Fibroblast of villous mesenchyme (primary cell): ENCODE results near the gene FAM234B. TPM values are rescaled to one million over a fixed set of nuclear protein-coding genes. Genes with fewer than 3 reads are reported as not detected.

Experiments used
- DNase-seq: peaks from one replicate; pipeline ENCODE4 v3.0.0-alpha.2; 2010; ENCODE audit warnings: low read depth
- H3K4me3 ChIP-seq: 2 replicates; pipeline ENCODE4 v1.5.1; 2011; ENCODE audit warnings: low read depth, mild to moderate bottlenecking, low read length
- total RNA-seq: library from RNA; depleted of rRNA; stranded (reverse); fragments of >200 nt; gene quantifications from 2 replicates; pipeline ENCODE4 v1.2.3, GENCODE V29; 2012
- TF ChIP-seq, protein P1 (sequence below): IDR thresholded peaks from 2 replicates; pipeline ENCODE4 v1.5.1; 2012; ENCODE audit warnings: low read depth, mild to moderate bottlenecking, low read length; ENCODE audit not compliant: insufficient read depth

The FAM234B gene
- total RNA-seq, 1 donor = 10.8 TPM

DNA sequence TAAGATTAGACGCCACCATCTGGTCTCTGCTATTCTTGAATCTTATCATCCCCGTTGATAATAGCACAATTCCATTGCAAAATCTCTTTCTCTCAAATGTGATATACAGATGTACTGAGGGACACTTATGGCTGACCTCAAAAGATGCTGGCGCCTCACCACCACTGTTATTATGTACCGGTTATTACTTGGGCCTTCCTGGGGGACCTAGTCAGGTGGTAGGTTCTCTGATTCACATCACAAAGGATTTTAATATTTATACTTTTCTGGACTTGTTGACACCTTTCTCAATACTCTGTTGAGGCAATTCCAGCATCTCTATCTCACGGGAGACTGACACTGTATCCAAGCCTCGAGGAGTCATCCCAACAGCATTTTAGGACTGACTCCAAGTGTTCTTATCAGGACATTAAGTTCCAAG, 21.3 kb upstream of the FAM234B start:
- DNase-seq = peak; percentile 41
- no peak overlapping the region for H3K4me3 ChIP-seq
- TF ChIP-seq, protein P1, sequence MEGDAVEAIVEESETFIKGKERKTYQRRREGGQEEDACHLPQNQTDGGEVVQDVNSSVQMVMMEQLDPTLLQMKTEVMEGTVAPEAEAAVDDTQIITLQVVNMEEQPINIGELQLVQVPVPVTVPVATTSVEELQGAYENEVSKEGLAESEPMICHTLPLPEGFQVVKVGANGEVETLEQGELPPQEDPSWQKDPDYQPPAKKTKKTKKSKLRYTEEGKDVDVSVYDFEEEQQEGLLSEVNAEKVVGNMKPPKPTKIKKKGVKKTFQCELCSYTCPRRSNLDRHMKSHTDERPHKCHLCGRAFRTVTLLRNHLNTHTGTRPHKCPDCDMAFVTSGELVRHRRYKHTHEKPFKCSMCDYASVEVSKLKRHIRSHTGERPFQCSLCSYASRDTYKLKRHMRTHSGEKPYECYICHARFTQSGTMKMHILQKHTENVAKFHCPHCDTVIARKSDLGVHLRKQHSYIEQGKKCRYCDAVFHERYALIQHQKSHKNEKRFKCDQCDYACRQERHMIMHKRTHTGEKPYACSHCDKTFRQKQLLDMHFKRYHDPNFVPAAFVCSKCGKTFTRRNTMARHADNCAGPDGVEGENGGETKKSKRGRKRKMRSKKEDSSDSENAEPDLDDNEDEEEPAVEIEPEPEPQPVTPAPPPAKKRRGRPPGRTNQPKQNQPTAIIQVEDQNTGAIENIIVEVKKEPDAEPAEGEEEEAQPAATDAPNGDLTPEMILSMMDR = no peak

DNA sequence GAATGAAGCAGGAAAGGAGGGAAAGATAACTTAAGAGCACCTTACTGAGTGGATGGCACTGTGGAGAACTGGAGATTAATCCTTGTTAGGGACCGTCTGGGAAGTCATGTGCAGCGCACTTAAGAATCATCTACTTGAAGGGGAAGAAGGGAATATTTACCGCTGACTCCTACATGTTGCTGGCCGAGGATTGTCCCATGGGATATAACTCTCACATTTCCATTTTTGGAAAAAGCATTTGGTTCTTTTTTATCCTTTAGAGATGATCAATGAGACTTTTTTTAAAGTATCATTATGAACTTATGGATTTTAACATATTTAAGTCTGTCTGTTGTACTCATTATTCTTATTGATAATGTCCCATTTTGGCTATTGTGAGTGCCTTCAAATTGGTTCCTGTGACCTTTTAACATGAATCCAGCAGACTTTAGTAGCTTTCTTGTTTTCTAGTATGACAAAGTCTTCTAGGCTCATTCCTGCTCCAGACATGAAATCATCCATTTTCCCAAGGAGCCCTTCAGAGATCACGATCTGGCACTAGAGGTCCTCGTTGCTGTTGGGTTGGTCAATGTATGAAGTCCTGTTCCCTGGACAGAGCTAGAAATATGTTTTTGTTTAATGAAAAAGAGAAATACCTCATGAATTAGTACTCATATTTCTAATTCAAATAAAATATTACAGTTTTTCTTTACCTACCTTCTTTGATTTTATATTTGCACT, 20.2 kb upstream of the FAM234B start:
- DNase-seq = peak; percentile 69
- TF ChIP-seq, protein P1 = peak; percentile 67
- H3K4me3 ChIP-seq = no peak overlapping the region

DNA sequence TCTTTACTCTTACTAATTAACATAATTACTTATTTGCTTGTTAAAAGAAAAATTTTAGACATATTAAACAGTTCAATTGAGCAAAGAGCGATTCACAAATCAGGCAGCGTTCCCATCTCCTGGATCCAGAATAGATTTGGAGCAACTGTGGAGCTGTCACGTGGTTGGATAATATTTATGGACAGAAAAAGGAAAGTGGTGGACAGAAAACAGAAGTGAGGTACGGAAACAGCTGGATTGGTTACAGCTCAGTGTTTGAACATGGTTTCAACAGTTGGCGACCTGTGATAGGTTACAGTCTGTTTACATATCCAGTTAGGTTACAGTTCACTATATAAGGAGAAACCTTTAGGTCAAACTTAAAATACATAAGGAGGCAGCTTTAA, 19.7 kb upstream of the FAM234B start:
- H3K4me3 ChIP-seq = no peak overlapping the region
- TF ChIP-seq, protein P1 = no peak
- no peak for DNase-seq

DNA sequence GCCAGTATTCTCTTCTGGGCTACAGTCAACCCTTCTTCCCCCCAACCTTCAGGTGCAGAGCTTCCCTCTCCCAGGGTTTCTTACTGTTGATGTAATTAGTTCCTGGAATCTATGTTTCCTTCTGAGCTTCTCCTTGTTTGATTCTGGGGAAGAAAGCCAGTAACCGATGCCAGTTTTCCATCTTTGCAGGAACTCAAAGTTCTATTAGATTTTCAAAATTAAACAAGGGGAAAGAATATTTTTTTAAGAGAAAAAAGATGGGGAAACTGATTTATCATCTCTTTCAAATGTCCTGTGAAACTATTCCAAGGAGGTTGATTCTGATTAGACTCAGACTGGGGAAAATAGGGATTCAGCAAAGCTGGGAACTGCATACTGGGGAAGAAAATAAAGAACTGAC, 17.9 kb upstream of the FAM234B start:
- no peak for DNase-seq
- TF ChIP-seq, protein P1 = no peak

DNA sequence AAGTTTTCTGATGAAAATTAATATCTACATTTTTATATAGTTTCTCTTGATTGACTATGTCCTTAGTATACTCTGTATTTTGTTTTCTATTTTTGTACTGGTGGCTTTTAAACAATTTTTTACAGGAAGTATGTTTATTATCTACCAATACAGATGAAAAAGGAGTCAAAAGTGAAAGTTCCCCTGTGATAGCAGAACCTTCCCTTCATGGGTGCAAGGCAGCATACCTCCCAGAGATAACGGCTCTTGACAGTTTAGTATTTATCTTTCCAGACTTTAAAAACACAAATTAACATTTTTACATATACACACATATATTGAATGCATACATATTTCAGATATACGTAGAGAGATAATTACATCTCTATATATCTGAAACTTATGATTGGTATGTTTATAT, 17.1 kb upstream of the FAM234B start:
- TF ChIP-seq, protein P1 = no peak
- H3K4me3 ChIP-seq = no peak overlapping the region
- DNase-seq = no peak

More for the DNA sequence above, 17.9 kb upstream of the FAM234B start:
- H3K4me3 ChIP-seq = no peak overlapping the region

DNA sequence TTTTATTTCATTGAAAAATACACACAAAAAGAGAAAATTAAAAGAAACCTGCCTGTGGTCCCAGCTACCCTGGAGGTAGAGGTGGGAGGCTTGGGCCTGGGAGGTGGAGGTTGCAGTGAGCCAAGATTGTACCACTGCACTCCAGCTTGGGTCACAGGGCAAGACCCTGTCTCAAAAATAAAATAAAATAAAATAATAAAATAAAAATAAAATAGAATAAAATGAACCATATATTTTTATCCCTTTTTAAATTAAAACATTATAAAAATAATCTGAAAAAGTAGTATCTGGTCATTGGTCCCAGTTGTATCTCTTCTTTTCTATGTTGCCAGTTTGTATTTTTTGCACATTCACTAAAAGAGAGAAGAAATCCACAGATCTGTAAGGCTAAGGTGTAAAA, 16.7 kb upstream of the FAM234B start:
- TF ChIP-seq, protein P1 = no peak
- H3K4me3 ChIP-seq = no peak overlapping the region
- no peak for DNase-seq
